ENCODE measurements around the gene MBLAC1.

DNA sequence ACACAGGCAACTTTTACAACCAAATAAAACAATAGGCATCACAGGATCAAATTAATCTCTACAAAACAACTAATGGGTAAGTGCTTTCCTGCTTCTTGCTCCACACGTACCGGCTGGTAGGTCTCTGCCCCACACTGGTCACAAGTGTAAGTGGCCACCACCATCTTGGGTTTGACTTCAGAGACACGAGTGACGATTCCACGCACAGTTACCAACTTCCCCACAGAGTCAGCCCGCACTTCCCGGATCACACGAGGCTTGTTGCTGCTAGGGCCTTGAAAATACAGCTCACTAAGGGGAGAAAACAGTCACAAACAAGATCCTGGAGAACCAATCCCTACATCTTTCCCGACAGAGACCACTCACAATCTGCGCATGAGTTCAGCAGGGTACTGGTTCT lies 27.9 kb upstream of the MBLAC1 start:
- TF ChIP-seq, protein P1, sequence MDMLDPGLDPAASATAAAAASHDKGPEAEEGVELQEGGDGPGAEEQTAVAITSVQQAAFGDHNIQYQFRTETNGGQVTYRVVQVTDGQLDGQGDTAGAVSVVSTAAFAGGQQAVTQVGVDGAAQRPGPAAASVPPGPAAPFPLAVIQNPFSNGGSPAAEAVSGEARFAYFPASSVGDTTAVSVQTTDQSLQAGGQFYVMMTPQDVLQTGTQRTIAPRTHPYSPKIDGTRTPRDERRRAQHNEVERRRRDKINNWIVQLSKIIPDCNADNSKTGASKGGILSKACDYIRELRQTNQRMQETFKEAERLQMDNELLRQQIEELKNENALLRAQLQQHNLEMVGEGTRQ (IDR thresholded peaks at IDR 0.05; ENCODE audit: low read depth, low read length), result no peak
- TF ChIP-seq CTCF (conservative IDR thresholded peaks at IDR 0.05; ENCODE audit: low read depth, low read length) (no peak), POLR2A (IDR thresholded peaks at IDR 0.05; ENCODE audit: low read depth, low read length) (no peak)
